ENCODE measurements around the gene ATRNL1.

GRCh38 chr10:115049318-115049717, 43.8 kb upstream of the ATRNL1 start:
- TF ChIP-seq EP300 (conservative IDR thresholded peaks at IDR 0.05; ENCODE audit: poor library complexity, severe bottlenecking), result no peak
- no peak for TF ChIP-seq CTCF (IDR thresholded peaks at IDR 0.05; ENCODE audit: poor library complexity, severe bottlenecking)
- no peak for TF ChIP-seq POLR2AphosphoS5 (IDR thresholded peaks at IDR 0.05)
- TF ChIP-seq TAF1 (IDR thresholded peaks at IDR 0.05; ENCODE audit: low read depth), result no peak
- no peak for TF ChIP-seq REST (IDR thresholded peaks at IDR 0.05; ENCODE audit: borderline replicate concordance)
